ENCODE data around the gene KRT12. TPM values are rescaled to one million over a fixed set of nuclear protein-coding genes. Genes with fewer than 3 reads are reported as not detected.
"Not testable (repeated sequence)": the region's sequence is repeated elsewhere in the genome, so short reads cannot be mapped to it uniquely, and the experiment has no call there.

KRT12 gene
- polyA plus RNA-seq, 3 donors, result not detected

DNA sequence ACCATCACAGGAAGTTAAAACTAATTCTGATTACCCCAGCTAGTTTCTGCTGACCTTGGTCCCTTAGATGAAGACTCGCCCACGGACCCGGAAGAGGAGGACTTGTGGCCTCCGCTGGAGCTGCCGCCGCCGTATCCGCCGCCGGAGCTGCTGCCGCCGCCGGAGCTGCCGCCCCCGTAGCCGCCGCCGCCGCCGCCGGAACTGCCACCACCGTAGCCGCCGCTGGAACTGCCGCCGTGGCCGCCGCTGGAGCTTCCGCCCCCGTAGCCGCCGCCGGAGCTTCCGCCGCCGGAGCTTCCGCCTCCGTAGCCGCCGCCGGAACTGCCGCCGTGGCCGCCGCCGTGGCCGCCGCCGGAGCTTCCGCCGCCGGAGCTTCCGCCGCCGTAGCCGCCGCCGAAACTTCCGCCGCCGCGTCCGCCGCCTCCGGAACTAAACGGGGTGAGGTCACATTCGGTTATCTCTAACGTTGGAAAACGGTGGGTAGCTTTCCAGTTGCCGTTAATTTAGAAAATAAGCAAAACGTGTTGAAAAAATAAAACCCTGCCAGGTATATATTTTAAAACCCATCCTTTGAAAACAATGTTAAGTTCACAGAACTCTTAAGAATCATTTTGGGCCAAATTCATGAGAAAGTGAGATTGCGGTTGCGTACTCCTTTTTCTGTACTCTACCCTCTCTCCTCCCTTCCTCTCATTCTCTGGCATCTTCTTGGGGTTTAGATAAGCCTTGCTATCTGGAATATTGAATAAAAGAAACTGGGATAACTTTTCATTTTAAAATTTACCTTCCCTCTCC lies 48.1 kb downstream of the KRT12 start:
- DNase-seq (ENCODE audit: low read depth in 3 of 3, low spot score in 2 of 3), result peak in 2 of 3 donors; percentile 27 to 45

DNA sequence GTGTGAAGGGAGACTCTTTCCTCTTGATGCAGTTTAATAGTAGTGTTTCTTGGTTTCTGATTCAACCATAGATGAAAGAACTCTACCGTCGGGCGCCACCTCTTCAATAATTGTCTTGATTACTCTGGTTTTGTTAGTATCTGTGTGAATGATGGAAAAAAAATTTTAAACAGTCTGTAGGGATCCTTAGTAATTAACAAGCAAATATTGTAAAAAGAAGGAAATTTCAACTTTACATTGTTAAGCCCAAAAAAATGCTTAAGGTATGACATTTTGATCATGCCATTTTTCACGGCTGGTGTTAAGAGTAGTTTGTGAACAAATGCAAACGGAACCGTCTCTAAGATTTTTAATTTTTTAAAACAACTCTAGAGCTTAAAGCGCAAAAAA lies 48.7 kb downstream of the KRT12 start:
- peak in 1 of 3 donors; percentile 25 for DNase-seq (ENCODE audit: low read depth in 3 of 3, low spot score in 2 of 3)

DNA sequence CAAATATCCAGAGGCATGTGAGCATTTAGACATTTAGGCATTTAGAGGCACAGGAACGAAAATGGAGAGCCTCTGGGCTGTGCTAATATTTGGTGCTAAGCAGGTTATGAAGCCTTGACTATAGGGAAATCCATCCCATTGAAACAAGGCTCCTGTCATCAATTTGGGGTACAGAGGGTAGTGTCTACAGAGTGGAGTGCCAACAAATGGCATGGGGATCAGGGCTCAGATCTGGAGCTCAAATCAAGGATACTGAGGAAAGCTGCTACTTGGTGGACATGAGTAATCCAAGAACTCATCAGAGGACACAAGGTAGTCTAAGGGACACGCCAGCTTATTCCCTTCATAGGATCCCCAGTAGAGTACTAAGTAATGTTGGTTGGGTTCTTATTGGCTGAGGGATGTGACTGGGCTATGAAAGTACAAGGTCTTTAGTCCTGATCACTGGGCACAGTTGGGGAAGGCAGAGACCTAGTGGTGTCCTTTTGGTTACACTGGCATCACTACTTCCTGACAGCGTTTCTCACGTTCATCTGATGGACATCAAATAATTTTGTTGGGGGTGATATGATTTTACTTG lies 49.8 kb downstream of the KRT12 start:
- no peak for DNase-seq (ENCODE audit: low read depth in 3 of 3, low spot score in 2 of 3)

DNA sequence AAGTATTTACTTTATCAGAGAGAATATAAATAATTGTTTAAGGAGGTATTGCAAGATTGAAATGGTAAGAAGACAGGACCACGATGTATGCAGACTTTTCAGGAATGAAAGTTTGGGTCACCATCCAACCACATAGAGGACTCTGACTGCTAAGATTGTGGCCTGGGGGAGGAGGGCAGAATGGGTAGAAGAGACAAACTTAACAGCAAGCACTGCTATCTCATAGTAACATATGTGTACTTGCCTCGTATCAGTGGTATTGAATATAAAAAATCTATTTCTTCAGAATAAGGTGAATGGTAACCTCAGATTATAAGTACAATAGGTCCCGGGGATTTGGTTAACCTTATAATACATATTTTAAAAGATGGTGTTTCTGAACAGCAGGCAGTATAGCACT lies 50.5 kb downstream of the KRT12 start:
- DNase-seq (ENCODE audit: low read depth in 3 of 3, low spot score in 2 of 3), result no peak

DNA sequence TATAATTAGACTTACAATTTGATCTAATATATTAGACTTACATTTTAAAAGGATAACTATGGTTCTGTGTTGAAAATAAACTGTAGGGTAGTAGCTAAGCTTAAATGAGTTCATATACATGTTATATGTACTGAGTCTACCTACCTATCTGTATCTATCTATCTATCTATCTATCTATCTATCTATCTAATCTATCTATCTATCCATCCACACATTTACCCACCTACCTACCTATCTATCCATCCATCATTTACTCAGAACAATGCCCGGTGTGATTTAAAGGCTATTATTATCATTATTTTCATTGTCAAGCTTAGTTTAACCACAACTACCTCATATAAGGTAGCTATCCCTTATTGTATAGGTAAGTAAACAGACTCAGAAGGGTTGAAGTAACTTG lies 51.6 kb downstream of the KRT12 start:
- no peak for DNase-seq (ENCODE audit: low read depth in 3 of 3, low spot score in 2 of 3)

DNA sequence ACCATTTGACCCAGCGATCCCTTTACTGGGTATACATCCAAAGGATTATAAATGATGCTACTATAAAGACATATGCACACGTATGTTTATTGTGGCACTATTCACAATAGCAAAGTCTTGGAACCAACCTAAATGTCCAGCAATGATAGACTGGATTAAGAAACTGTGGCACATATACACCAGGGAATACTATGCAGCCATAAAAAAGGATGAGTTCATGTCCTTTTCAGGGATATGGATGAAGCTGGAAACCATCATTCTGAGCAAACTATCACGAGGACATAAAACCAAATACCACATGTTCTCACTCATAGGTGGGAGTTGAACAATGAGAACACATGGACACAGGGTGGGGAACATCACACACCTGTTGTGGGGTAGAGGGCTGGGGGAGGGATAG lies 52.4 kb downstream of the KRT12 start:
- DNase-seq (ENCODE audit: low read depth in 3 of 3, low spot score in 2 of 3), result not testable (repeated sequence)

DNA sequence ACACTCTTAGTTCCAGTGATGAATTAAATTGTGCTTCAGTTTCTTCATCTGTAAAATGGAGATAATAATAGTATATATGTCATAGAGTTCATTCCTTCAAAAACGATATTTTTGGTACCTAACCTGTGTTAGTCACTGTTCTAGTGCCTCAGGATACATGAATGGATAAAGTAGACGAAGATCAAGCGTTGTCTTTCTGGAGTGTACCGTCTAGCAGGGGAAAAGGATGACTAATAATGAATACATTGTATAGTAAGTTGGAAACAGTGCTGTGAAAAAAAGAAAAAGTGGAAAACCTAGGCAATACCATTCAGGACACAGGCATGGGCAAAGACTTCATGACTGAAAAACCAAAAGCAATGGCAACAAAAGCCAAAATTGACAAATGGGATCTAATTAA lies 53.2 kb downstream of the KRT12 start:
- no peak for DNase-seq (ENCODE audit: low read depth in 3 of 3, low spot score in 2 of 3)

DNA sequence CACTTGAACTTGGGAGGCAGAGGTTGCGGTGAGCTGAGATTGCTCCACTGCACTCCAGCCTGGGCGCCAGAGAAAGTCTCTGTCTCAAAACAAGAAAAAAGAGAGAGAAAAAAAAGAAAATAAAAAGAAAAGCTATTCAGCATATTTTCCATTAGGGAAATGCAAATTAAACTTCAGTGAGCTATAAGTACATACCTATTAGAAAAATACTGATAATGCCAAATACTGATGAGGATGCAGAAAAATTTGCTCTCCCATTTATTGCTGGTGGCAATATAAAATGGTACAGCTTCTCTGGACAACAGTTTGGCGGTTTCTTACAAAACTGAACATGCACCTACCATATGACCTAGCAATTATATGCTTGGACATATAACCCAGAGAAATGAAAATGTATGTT lies 54.4 kb downstream of the KRT12 start:
- DNase-seq (ENCODE audit: low read depth in 3 of 3, low spot score in 2 of 3), result no peak

Other genes starting within 250 kb of the KRT12 start
- gene SMARCE1, start 219.4 kb downstream of the KRT12 start, polyA plus RNA-seq (ENCODE audit: insufficient read length in 3 of 3), result 100 to 1,000 TPM; 272 to 303 (median 302) TPM
- under 1 TPM in 2 of 3 donors, not detected in 1; 0.14 to 0.24 TPM for gene KRT222, start 202.0 kb downstream of the KRT12 start, polyA plus RNA-seq (ENCODE audit: insufficient read length in 3 of 3)
- not detected for gene KRT24, start 163.5 kb downstream of the KRT12 start, polyA plus RNA-seq (ENCODE audit: insufficient read length in 3 of 3)
- under 1 TPM in 2 of 3 donors, not detected in 1; 0.07 TPM for gene KRT25, start 111.9 kb downstream of the KRT12 start, polyA plus RNA-seq (ENCODE audit: insufficient read length in 3 of 3)
- not detected for gene KRT26, start 95.0 kb downstream of the KRT12 start, polyA plus RNA-seq (ENCODE audit: insufficient read length in 3 of 3)
- not detected for gene KRT27, start 84.7 kb downstream of the KRT12 start, polyA plus RNA-seq (ENCODE audit: insufficient read length in 3 of 3)
- gene KRT28, start 67.3 kb downstream of the KRT12 start, polyA plus RNA-seq (ENCODE audit: insufficient read length in 3 of 3), result not detected
- gene KRT10, start 44.6 kb downstream of the KRT12 start, polyA plus RNA-seq (ENCODE audit: insufficient read length in 3 of 3), result 10 to 100 TPM; 33.0 to 44.7 (median 41.0) TPM
- under 1 TPM in 2 of 3 donors, not detected in 1; 0.17 to 0.37 TPM for gene KRT20, start 18.0 kb upstream of the KRT12 start, polyA plus RNA-seq (ENCODE audit: insufficient read length in 3 of 3)
- gene KRT23, start 70.4 kb upstream of the KRT12 start, polyA plus RNA-seq (ENCODE audit: insufficient read length in 3 of 3), result 1 to 10 TPM in 2 of 3 donors, under 1 TPM in 1; 0.45 to 2.2 (median 2.0) TPM
- gene KRT39, start 99.7 kb upstream of the KRT12 start, polyA plus RNA-seq (ENCODE audit: insufficient read length in 3 of 3), result not detected
- not detected for gene KRT40, start 117.1 kb upstream of the KRT12 start, polyA plus RNA-seq (ENCODE audit: insufficient read length in 3 of 3)
- gene KRTAP3-3, start 126.9 kb upstream of the KRT12 start, polyA plus RNA-seq (ENCODE audit: insufficient read length in 3 of 3), result not detected
- gene KRTAP3-2, start 132.7 kb upstream of the KRT12 start, polyA plus RNA-seq (ENCODE audit: insufficient read length in 3 of 3), result not detected
- not detected for gene KRTAP3-1, start 141.9 kb upstream of the KRT12 start, polyA plus RNA-seq (ENCODE audit: insufficient read length in 3 of 3)
- not detected for gene KRTAP1-5, start 160.0 kb upstream of the KRT12 start, polyA plus RNA-seq (ENCODE audit: insufficient read length in 3 of 3)
- not detected for gene KRTAP1-4, start 163.0 kb upstream of the KRT12 start, polyA plus RNA-seq (ENCODE audit: insufficient read length in 3 of 3)
- not detected for gene KRTAP1-3, start 167.7 kb upstream of the KRT12 start, polyA plus RNA-seq (ENCODE audit: insufficient read length in 3 of 3)
- gene KRTAP1-1, start 174.2 kb upstream of the KRT12 start, polyA plus RNA-seq (ENCODE audit: insufficient read length in 3 of 3), result not detected
- not detected for gene KRTAP2-1, start 180.1 kb upstream of the KRT12 start, polyA plus RNA-seq (ENCODE audit: insufficient read length in 3 of 3)
- not detected for gene KRTAP2-2, start 188.0 kb upstream of the KRT12 start, polyA plus RNA-seq (ENCODE audit: insufficient read length in 3 of 3)
- not detected for gene KRTAP2-3, start 192.9 kb upstream of the KRT12 start, polyA plus RNA-seq (ENCODE audit: insufficient read length in 3 of 3)
- gene KRTAP2-4, start 198.7 kb upstream of the KRT12 start, polyA plus RNA-seq (ENCODE audit: insufficient read length in 3 of 3), result not detected
- not detected for gene KRTAP4-7, start 216.9 kb upstream of the KRT12 start, polyA plus RNA-seq (ENCODE audit: insufficient read length in 3 of 3)
- gene KRTAP4-8, start 230.9 kb upstream of the KRT12 start, polyA plus RNA-seq (ENCODE audit: insufficient read length in 3 of 3), result not detected
- not detected for gene KRTAP4-16, start 235.0 kb upstream of the KRT12 start, polyA plus RNA-seq (ENCODE audit: insufficient read length in 3 of 3)
- gene KRTAP4-9, start 238.2 kb upstream of the KRT12 start, polyA plus RNA-seq (ENCODE audit: insufficient read length in 3 of 3), result not detected